HepG2 (cell line): ENCODE results near the gene PARN. TPM values are rescaled to one million over a fixed set of nuclear protein-coding genes. Genes with fewer than 3 reads are reported as not detected.

Experiments
- ADNP ChIP-seq: sonication (generic); formaldehyde crosslinking; IDR thresholded peaks from 2 replicates; pipeline ENCODE4 v1.4.0; 2020; ENCODE audit warnings: missing genetic modification reagents
- ARID5B ChIP-seq: IDR thresholded peaks from 2 replicates; pipeline ENCODE4 v1.4.0; 2020; ENCODE audit warnings: mild to moderate bottlenecking, missing genetic modification reagents
- CSRNP2 ChIP-seq: sonication (generic); formaldehyde crosslinking; conservative IDR thresholded peaks from 2 replicates; pipeline ENCODE4 v1.8.0; 2022; ENCODE audit warnings: low read depth, missing genetic modification reagents
- GZF1 ChIP-seq: sonication (generic); formaldehyde crosslinking; IDR thresholded peaks from 2 replicates; pipeline ENCODE4 v1.5.1; 2020; ENCODE audit warnings: mild to moderate bottlenecking, missing genetic modification reagents
- HIC2 ChIP-seq: sonication (generic); formaldehyde crosslinking; IDR thresholded peaks from 2 replicates; pipeline ENCODE4 v1.9.0; 2022; ENCODE audit warnings: low read depth, missing genetic modification reagents
- JUND ChIP-seq: sonication (generic); formaldehyde crosslinking; IDR thresholded peaks from 2 replicates; pipeline ENCODE4 v1.8.0; 2022; ENCODE audit warnings: mild to moderate bottlenecking, missing genetic modification reagents
- KDM3A ChIP-seq: IDR thresholded peaks from 2 replicates; pipeline ENCODE4 v1.6.1; 2018; ENCODE audit warnings: low read depth, missing compliant biosample characterization
- KLF13 ChIP-seq: sonication (generic); formaldehyde crosslinking; IDR thresholded peaks from 2 replicates; pipeline ENCODE4 v1.4.0; 2020; ENCODE audit warnings: mild to moderate bottlenecking, missing genetic modification reagents
- MTF1 ChIP-seq: sonication (generic); formaldehyde crosslinking; IDR thresholded peaks from 2 replicates; pipeline ENCODE4 v1.5.0; 2020; ENCODE audit warnings: missing genetic modification reagents
- RARG ChIP-seq: sonication (generic); formaldehyde crosslinking; IDR thresholded peaks from 2 replicates; pipeline ENCODE4 v1.4.0; 2020; ENCODE audit warnings: low read depth, mild to moderate bottlenecking, missing genetic modification reagents
- RFX1 ChIP-seq: fragments of 450-650 bp; IDR thresholded peaks from 2 replicates; pipeline ENCODE4 v1.6.1; 2017
- TMF1 ChIP-seq: sonication (generic); formaldehyde crosslinking; IDR thresholded peaks from 2 replicates; pipeline ENCODE4 v1.8.1; 2022; ENCODE audit warnings: low read depth, missing genetic modification reagents
- ZBTB25 ChIP-seq: IDR thresholded peaks from 2 replicates; pipeline ENCODE4 v1.6.1; 2018; ENCODE audit warnings: missing genetic modification reagents
- ZBTB49 ChIP-seq: sonication (generic); formaldehyde crosslinking; IDR thresholded peaks from 2 replicates; pipeline ENCODE4 v1.4.0; 2020; ENCODE audit warnings: missing genetic modification reagents, borderline replicate concordance
- ZNF124 ChIP-seq: sonication (generic); formaldehyde crosslinking; IDR thresholded peaks from 2 replicates; pipeline ENCODE4 v1.4.0; 2020; ENCODE audit warnings: missing genetic modification reagents
- ZNF570 ChIP-seq: sonication (generic); formaldehyde crosslinking; IDR thresholded peaks from 2 replicates; pipeline ENCODE4 v1.4.0; 2020; ENCODE audit warnings: mild to moderate bottlenecking, missing genetic modification reagents, borderline replicate concordance
- polyA plus RNA-seq, 8 experiments: library from polyadenylated mRNA; depleted of rRNA in 3 of 8; stranded (reverse) in 7 of 8; unstranded in 1 of 8; fragments of >200 nt; fragmentation: Illumina TruSeq in 4 of 8; extraction: Trizol in 4 of 8; gene quantifications; 2 replicates each; pipeline versions ENCODE4 v1.2.1 to v1.2.3, GENCODE V29; 2011 to 2016; ENCODE audit warnings: low read depth in 4 of 8, missing spikeins in 1 of 8, mixed read lengths in 1 of 8; ENCODE audit not compliant: insufficient read depth in 1 of 8
- total RNA-seq, 5 experiments: library from RNA; depleted of rRNA; stranded (reverse); fragments of >200 nt; fragmentation: Illumina TruSeq; extraction: Trizol; gene quantifications; 2 replicates each; pipeline ENCODE4 v1.2.3, GENCODE V29; 2016; ENCODE audit warnings: low read depth in 1 of 5

Gene PARN
- total and polyA plus RNA-seq, 2 of the 13 experiments (the other 11 are each of a cell fraction or from before 2014, with no cell fraction given), result 13.3 to 47.6 TPM

- TF ChIP-seq RARG (CRISPR knock-in tag), result no peak
- no peak for TF ChIP-seq ZBTB49 (CRISPR knock-in tag)
- TF ChIP-seq RFX1, result no peak
- 0 out of 2 replicates have a peak, but pooled peaks have one; percentile 7 for TF ChIP-seq ZNF124 (CRISPR knock-in tag)
- TF ChIP-seq CSRNP2 (CRISPR knock-in tag), result no peak
- TF ChIP-seq ZBTB25 (CRISPR knock-in tag), result peak; percentile 52
- TF ChIP-seq KLF13, result no peak
- TF ChIP-seq TMF1 (CRISPR knock-in tag), result no peak
- TF ChIP-seq ADNP (CRISPR knock-in tag), result no peak; the same call in 1 of the 2 replicates
- no peak for TF ChIP-seq ZNF570 (CRISPR knock-in tag)
- TF ChIP-seq HIC2 (CRISPR knock-in tag), result no peak
- peak; percentile 67; the same call in 1 of the 2 replicates for TF ChIP-seq ARID5B
- TF ChIP-seq KDM3A, result peak; percentile 80
- no peak for TF ChIP-seq GZF1 (CRISPR knock-in tag)
- TF ChIP-seq MTF1, result no peak
- TF ChIP-seq JUND (CRISPR knock-in tag), result 0 out of 2 replicates have a peak, but pooled peaks have one; percentile 16
These were observed 132.6 kb downstream of the PARN start (continued) for GRCh38 chr16:14497245-14498082.
